HL-60 (cell line): ENCODE measurements around the gene CSNK1D.

Experiments used
- CTCF ChIP-seq: IDR thresholded peaks from one replicate; pipeline ENCODE4 v1.5.1; 2011; ENCODE audit warnings: low read length, control low read depth, inconsistent platforms; ENCODE audit not compliant: insufficient read depth
- POLR2AphosphoS5 ChIP-seq: IDR thresholded peaks from 2 replicates; pipeline ENCODE4 v1.6.1; 2012; ENCODE audit warnings: low read depth
- REST ChIP-seq: IDR thresholded peaks from 2 replicates; pipeline ENCODE4 v1.6.1; 2012; ENCODE audit warnings: low read depth; ENCODE audit not compliant: insufficient replicate concordance

GRCh38 chr17:82237083-82237745 lies 36.3 kb downstream of the CSNK1D start:
- TF ChIP-seq POLR2AphosphoS5 = peak; percentile 33; the same call in 1 of the 2 replicates
- TF ChIP-seq CTCF = no peak
- TF ChIP-seq REST = no peak
